COLO829 (cell line): ENCODE data around the gene KCNJ5.
"Not testable (repeated sequence)": the region's sequence is repeated elsewhere in the genome, so short reads cannot be mapped to it uniquely, and the experiment has no call there.

Experiments
- DNase-seq: peaks from one replicate; pipeline ENCODE4 v3.0.0; 2012; ENCODE audit warnings: low spot score

Gene KCNJ5

GRCh38 chr11:128913806-128914205 is 22.6 kb downstream of the KCNJ5 start:
- DNase-seq, result no peak

- no peak for DNase-seq
Observed at GRCh38 chr11:128914216-128915148, 23.3 kb downstream of the KCNJ5 start.

- DNase-seq, result no peak
Observed at GRCh38 chr11:128915149-128915521, 24.0 kb downstream of the KCNJ5 start.

- DNase-seq, result no peak
Observed at GRCh38 chr11:128916037-128916572, 24.9 kb downstream of the KCNJ5 start.

- DNase-seq, result no peak
Observed at GRCh38 chr11:128916681-128917080, 25.5 kb downstream of the KCNJ5 start.

GRCh38 chr11:128917144-128917724 is 26.1 kb downstream of the KCNJ5 start:
- DNase-seq, result no peak

GRCh38 chr11:128919216-128919615 is 28.1 kb downstream of the KCNJ5 start:
- no peak for DNase-seq

- DNase-seq, result not testable (repeated sequence)
Observed at GRCh38 chr11:128919635-128920034, 28.5 kb downstream of the KCNJ5 start.

- no peak for DNase-seq
Observed at GRCh38 chr11:128920666-128921065, 29.5 kb downstream of the KCNJ5 start.

- no peak for DNase-seq
Observed at GRCh38 chr11:128921793-128922192, 30.6 kb downstream of the KCNJ5 start.

GRCh38 chr11:128924104-128924503 is 32.9 kb downstream of the KCNJ5 start:
- DNase-seq, result no peak

GRCh38 chr11:128924510-128925249 is 33.5 kb downstream of the KCNJ5 start:
- DNase-seq, result no peak

- DNase-seq, result no peak
Observed at GRCh38 chr11:128925250-128925600, 34.1 kb downstream of the KCNJ5 start.

- no peak for DNase-seq
Observed at GRCh38 chr11:128926000-128926399, 34.8 kb downstream of the KCNJ5 start.

GRCh38 chr11:128926437-128927107 is 35.4 kb downstream of the KCNJ5 start:
- no peak for DNase-seq

- no peak for DNase-seq
Observed at GRCh38 chr11:128927108-128927461, 35.9 kb downstream of the KCNJ5 start.

- DNase-seq, result no peak
Observed at GRCh38 chr11:128927683-128928336, 36.7 kb downstream of the KCNJ5 start.

- no peak for DNase-seq
Observed at GRCh38 chr11:128928400-128928799, 37.2 kb downstream of the KCNJ5 start.

GRCh38 chr11:128929468-128929867 is 38.3 kb downstream of the KCNJ5 start:
- DNase-seq, result no peak

- peak; percentile 8 for DNase-seq
Observed at GRCh38 chr11:128929991-128930390, 38.8 kb downstream of the KCNJ5 start.

GRCh38 chr11:128931066-128931465 is 39.9 kb downstream of the KCNJ5 start:
- no peak for DNase-seq

GRCh38 chr11:128931668-128932067 is 40.5 kb downstream of the KCNJ5 start:
- DNase-seq, result no peak
